Suprapubic skin (tissue), 4 donors: ENCODE results near the gene MOB1B. TPM values are rescaled to one million over a fixed set of nuclear protein-coding genes. Genes with fewer than 3 reads are reported as not detected.

Experiments used
- DNase-seq, 2 donors: peaks; one replicate each; pipeline ENCODE4 v3.0.0-alpha.2; 2019; ENCODE audit warnings: low spot score in 2 of 2
- H3K27ac ChIP-seq: fragments of 200-600 bp; sonication (generic); one replicate; pipeline ENCODE4 v1.5.1; 2019
- H3K27me3 ChIP-seq: fragments of 200-600 bp; sonication (generic); one replicate; pipeline ENCODE4 v1.5.1; 2019
- H3K36me3 ChIP-seq: fragments of 200-600 bp; sonication (generic); one replicate; pipeline ENCODE4 v1.5.1; 2019
- H3K4me1 ChIP-seq: fragments of 200-600 bp; sonication (generic); one replicate; pipeline ENCODE4 v1.5.1; 2019
- H3K4me3 ChIP-seq: fragments of 200-600 bp; sonication (generic); one replicate; pipeline ENCODE4 v1.5.1; 2019; ENCODE audit warnings: mild to moderate bottlenecking
- H3K9me3 ChIP-seq: fragments of 200-600 bp; sonication (generic); one replicate; pipeline ENCODE4 v1.5.1; 2019
- CTCF ChIP-seq, 2 donors: fragments of 200-600 bp in 1 of 2; fragments of 450-650 bp in 1 of 2; sonication (generic) in 1 of 2; IDR thresholded peaks; one replicate each; pipeline ENCODE4 v1.5.1; 2016 to 2019; ENCODE audit warnings: antibody characterized with exemption in 2 of 2, mild to moderate bottlenecking in 1 of 2, moderate library complexity in 1 of 2
- EP300 ChIP-seq: sonication (generic); formaldehyde crosslinking; IDR thresholded peaks from one replicate; pipeline ENCODE4 v1.6.1; 2017; ENCODE audit warnings: antibody characterized with exemption
- POLR2A ChIP-seq, 2 donors: fragments of 450-650 bp; IDR thresholded peaks; one replicate each; pipeline ENCODE4 v1.6.1; 2017; ENCODE audit warnings: antibody characterized with exemption in 2 of 2, mild to moderate bottlenecking in 2 of 2, moderate library complexity in 2 of 2
- POLR2AphosphoS5 ChIP-seq, 3 donors: sonication (generic); formaldehyde crosslinking; IDR thresholded peaks; one replicate each; pipeline ENCODE4 v1.6.1; 2017; ENCODE audit warnings: antibody characterized with exemption in 3 of 3
- WGBS: methylation state at CpG from one replicate; pipeline ENCODE4 v1.1.5; 2018; 5-methylcytosine and 5-hydroxymethylcytosine counted together
- total RNA-seq, 4 donors: library from RNA; depleted of rRNA; stranded (reverse); fragments of >200 nt; gene quantifications; one replicate each; pipeline ENCODE4 v1.1.0, GENCODE V29; 2016

Gene MOB1B
- total RNA-seq, 4 donors from 2014 or later = 9.5 to 20.8 (median 15.0) TPM

- Histone ChIP-seq H3K27ac (no peak overlapping the region), H3K9me3 (no peaks in the 10 kb centered on the region)
- 92% methylated on average over 3 of the region's 3 CpGs for WGBS
Observed at GRCh38 chr4:70976252-70976651, 74.1 kb downstream of the MOB1B start.

DNA sequence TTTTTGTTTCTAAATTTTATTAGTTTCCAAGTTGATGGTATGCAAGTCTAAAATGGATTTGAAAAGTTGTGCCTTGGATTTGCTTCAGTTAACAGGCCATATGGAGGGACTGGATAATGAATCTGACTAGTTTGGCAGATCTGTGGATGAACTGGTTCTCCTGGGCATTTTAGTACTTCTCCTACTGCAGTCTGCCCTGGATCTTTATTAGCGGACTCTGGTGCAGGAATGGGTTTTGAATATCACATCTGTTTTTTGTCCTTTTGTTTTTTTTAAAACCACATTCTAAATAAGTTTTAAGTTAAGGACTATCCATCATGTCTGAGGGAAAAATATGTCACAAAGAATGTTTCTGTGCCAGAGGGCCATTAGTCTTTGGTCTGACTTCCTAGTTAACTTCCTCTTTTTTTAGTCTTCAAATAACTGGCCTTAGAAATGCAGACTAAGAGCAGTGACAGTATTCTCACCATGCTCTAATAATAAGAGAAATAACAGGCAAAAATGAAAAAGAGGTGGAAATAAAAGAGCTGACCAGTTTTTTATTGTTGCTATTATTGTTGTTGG is 77.4 kb downstream of the MOB1B start:
- peaks cover 6% of the 10 kb centered on the region for H3K36me3 ChIP-seq
- WGBS = 79% methylated on average over 1 of the region's 1 CpG
- no peak overlapping the region for H3K27ac ChIP-seq

More at GRCh38 chr4:70976252-70976651, 74.1 kb downstream of the MOB1B start:
- no peaks in the 10 kb centered on the region for H3K27me3 ChIP-seq
- H3K36me3 ChIP-seq = peaks cover 6% of the 10 kb centered on the region
- DNase-seq = no peak
- TF ChIP-seq CTCF (IDR thresholded peaks at IDR 0.05) = no peak
- TF ChIP-seq EP300 = no peak
- no peak for TF ChIP-seq POLR2A (IDR thresholded peaks at IDR 0.05)
- TF ChIP-seq POLR2AphosphoS5 (IDR thresholded peaks at IDR 0.05) = no peak
- no peaks in the 10 kb centered on the region for H3K4me1 ChIP-seq
- H3K4me3 ChIP-seq = no peak overlapping the region

GRCh38 chr4:70980196-70980595 is 78.0 kb downstream of the MOB1B start:
- peaks cover 6% of the 10 kb centered on the region for H3K36me3 ChIP-seq
- H3K9me3 ChIP-seq = no peaks in the 10 kb centered on the region
- H3K4me3 ChIP-seq = no peak overlapping the region
- H3K27ac ChIP-seq = no peak overlapping the region
- DNase-seq = no peak
- TF ChIP-seq POLR2A (IDR thresholded peaks at IDR 0.05) (no peak), CTCF (IDR thresholded peaks at IDR 0.05) (no peak), POLR2AphosphoS5 (IDR thresholded peaks at IDR 0.05) (no peak), EP300 (no peak)
- no peaks in the 10 kb centered on the region for H3K4me1 ChIP-seq
- no peaks in the 10 kb centered on the region for H3K27me3 ChIP-seq

More for the DNA sequence above, 77.4 kb downstream of the MOB1B start:
- no peaks in the 10 kb centered on the region for H3K9me3 ChIP-seq
- no peak for TF ChIP-seq POLR2A (IDR thresholded peaks at IDR 0.05)
- no peak for TF ChIP-seq CTCF (IDR thresholded peaks at IDR 0.05)
- TF ChIP-seq EP300 = no peak
- TF ChIP-seq POLR2AphosphoS5 (IDR thresholded peaks at IDR 0.05) = no peak
- no peak for DNase-seq
- no peaks in the 10 kb centered on the region for H3K4me1 ChIP-seq
- H3K4me3 ChIP-seq = no peak overlapping the region
- no peaks in the 10 kb centered on the region for H3K27me3 ChIP-seq

GRCh38 chr4:70984106-70984505 is 81.9 kb downstream of the MOB1B start:
- Histone ChIP-seq H3K4me3 (no peak overlapping the region), H3K27ac (no peak overlapping the region), H3K36me3 (no peaks in the 10 kb centered on the region), H3K27me3 (no peaks in the 10 kb centered on the region), H3K9me3 (no peaks in the 10 kb centered on the region), H3K4me1 (no peaks in the 10 kb centered on the region)
- no peak for TF ChIP-seq POLR2AphosphoS5 (IDR thresholded peaks at IDR 0.05)
- TF ChIP-seq CTCF (IDR thresholded peaks at IDR 0.05) = no peak
- TF ChIP-seq POLR2A (IDR thresholded peaks at IDR 0.05) = no peak
- no peak for TF ChIP-seq EP300
- DNase-seq = no peak

GRCh38 chr4:70984589-70984988 is 82.4 kb downstream of the MOB1B start:
- H3K9me3 ChIP-seq = no peaks in the 10 kb centered on the region
- no peak overlapping the region for H3K27ac ChIP-seq
- H3K4me1 ChIP-seq = no peaks in the 10 kb centered on the region
- no peak overlapping the region for H3K4me3 ChIP-seq
- TF ChIP-seq EP300 (no peak), POLR2AphosphoS5 (IDR thresholded peaks at IDR 0.05) (no peak), CTCF (IDR thresholded peaks at IDR 0.05) (no peak), POLR2A (IDR thresholded peaks at IDR 0.05) (no peak)
- H3K36me3 ChIP-seq = no peaks in the 10 kb centered on the region
- DNase-seq = no peak
- H3K27me3 ChIP-seq = no peaks in the 10 kb centered on the region
- WGBS = 82% methylated on average over 1 of the region's 1 CpG
